Coronary artery (tissue), 2 donors: ENCODE results near the gene EVC2.

Experiments
- DNase-seq: peaks from one replicate; pipeline ENCODE4 v3.0.0-alpha.2; 2017; ENCODE audit warnings: low spot score
- H3K27ac ChIP-seq, 2 donors: fragments of 200-600 bp; sonication (generic); one replicate each; pipeline ENCODE4 v1.5.1; 2016 to 2019
- H3K4me3 ChIP-seq: fragments of 200-600 bp; sonication (generic); 2 replicates; pipeline ENCODE4 v1.5.1; 2016; ENCODE audit warnings: mild to moderate bottlenecking, moderate library complexity
- TF ChIP-seq, protein P1 (sequence below): fragments of 200-600 bp; sonication (generic); IDR thresholded peaks from one replicate; pipeline ENCODE4 v1.5.1; 2019; ENCODE audit warnings: antibody characterized with exemption

EVC2 gene

GRCh38 chr4:5696341-5696740 lies 12.0 kb downstream of the EVC2 start:
- TF ChIP-seq, protein P1, sequence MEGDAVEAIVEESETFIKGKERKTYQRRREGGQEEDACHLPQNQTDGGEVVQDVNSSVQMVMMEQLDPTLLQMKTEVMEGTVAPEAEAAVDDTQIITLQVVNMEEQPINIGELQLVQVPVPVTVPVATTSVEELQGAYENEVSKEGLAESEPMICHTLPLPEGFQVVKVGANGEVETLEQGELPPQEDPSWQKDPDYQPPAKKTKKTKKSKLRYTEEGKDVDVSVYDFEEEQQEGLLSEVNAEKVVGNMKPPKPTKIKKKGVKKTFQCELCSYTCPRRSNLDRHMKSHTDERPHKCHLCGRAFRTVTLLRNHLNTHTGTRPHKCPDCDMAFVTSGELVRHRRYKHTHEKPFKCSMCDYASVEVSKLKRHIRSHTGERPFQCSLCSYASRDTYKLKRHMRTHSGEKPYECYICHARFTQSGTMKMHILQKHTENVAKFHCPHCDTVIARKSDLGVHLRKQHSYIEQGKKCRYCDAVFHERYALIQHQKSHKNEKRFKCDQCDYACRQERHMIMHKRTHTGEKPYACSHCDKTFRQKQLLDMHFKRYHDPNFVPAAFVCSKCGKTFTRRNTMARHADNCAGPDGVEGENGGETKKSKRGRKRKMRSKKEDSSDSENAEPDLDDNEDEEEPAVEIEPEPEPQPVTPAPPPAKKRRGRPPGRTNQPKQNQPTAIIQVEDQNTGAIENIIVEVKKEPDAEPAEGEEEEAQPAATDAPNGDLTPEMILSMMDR: no peak
- Histone ChIP-seq H3K4me3 (no peak overlapping the region), H3K27ac (no peak overlapping the region)
- DNase-seq: no peak

GRCh38 chr4:5693871-5694270 lies 14.5 kb downstream of the EVC2 start:
- DNase-seq: no peak
- TF ChIP-seq, protein P1: no peak
- Histone ChIP-seq H3K27ac (no peak overlapping the region), H3K4me3 (no peak overlapping the region)

GRCh38 chr4:5691491-5692132 lies 16.7 kb downstream of the EVC2 start:
- TF ChIP-seq, protein P1: no peak
- Histone ChIP-seq H3K4me3 (no peak overlapping the region), H3K27ac (no peak overlapping the region)
- no peak for DNase-seq

- TF ChIP-seq, protein P1: no peak
- H3K4me3 ChIP-seq: no peak overlapping the region
- DNase-seq: no peak
Observed at GRCh38 chr4:5689065-5689464, 19.3 kb downstream of the EVC2 start.

GRCh38 chr4:5686338-5686737 lies 22.0 kb downstream of the EVC2 start:
- no peak for DNase-seq
- Histone ChIP-seq H3K4me3 (no peak overlapping the region), H3K27ac (no peak overlapping the region)
- TF ChIP-seq, protein P1: no peak

More at GRCh38 chr4:5689065-5689464, 19.3 kb downstream of the EVC2 start:
- no peak overlapping the region for H3K27ac ChIP-seq

- Histone ChIP-seq H3K27ac (no peak overlapping the region), H3K4me3 (no peak overlapping the region)
- TF ChIP-seq, protein P1: no peak
- no peak for DNase-seq
Observed at GRCh38 chr4:5685296-5685695, 23.1 kb downstream of the EVC2 start.

GRCh38 chr4:5683566-5683965 lies 24.8 kb downstream of the EVC2 start:
- no peak overlapping the region for H3K27ac ChIP-seq
- no peak for DNase-seq
- H3K4me3 ChIP-seq: no peak overlapping the region
- TF ChIP-seq, protein P1: no peak
